GM18505 (cell line): ENCODE results near the gene FAM53C.

ENCODE experiments used
- ATAC-seq: cut with Tn5 transposase; IDR thresholded peaks from one replicate; pipeline ENCODE4 v1.9.1; 2021; ENCODE audit not compliant: unreplicated experiment
- POLR2A ChIP-seq: IDR thresholded peaks from 4 replicates; pipeline ENCODE4 v1.6.1; 2011; ENCODE audit warnings: borderline replicate concordance; ENCODE audit not compliant: insufficient read depth, insufficient read length; ENCODE audit errors: extremely low read depth

FAM53C gene

DNA sequence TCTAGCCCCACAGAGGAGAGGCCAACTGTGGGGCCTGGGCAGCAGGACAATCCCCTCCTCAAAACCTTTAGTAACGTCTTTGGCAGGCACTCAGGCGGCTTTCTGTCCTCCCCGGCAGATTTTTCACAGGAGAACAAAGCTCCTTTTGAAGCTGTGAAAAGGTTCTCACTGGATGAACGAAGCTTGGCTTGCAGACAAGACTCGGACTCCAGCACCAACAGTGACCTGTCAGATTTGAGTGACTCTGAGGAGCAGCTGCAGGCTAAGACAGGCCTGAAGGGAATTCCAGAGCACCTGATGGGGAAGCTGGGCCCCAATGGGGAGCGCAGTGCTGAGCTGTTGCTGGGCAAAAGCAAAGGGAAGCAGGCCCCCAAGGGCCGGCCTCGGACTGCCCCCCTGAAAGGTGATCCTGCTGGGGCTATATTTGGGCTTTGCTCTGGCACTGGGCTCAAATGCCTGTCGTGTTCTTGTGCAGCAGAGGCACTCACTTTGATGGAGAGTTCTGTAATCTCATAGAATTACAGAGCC lies 53.9 kb downstream of the FAM53C start:
- no peak for ATAC-seq
- TF ChIP-seq POLR2A, result no peak
